CD1c-positive myeloid dendritic cell (primary cell): Measurements from ENCODE around the gene TNMD.
"Not testable (repeated sequence)": the region's sequence is repeated elsewhere in the genome, so short reads cannot be mapped to it uniquely, and the experiment has no call there.

ENCODE experiments used
- DNase-seq: peaks from one replicate; pipeline ENCODE4 v3.0.0-alpha.2; 2016; ENCODE audit errors: extremely low spot score

Gene TNMD

DNA sequence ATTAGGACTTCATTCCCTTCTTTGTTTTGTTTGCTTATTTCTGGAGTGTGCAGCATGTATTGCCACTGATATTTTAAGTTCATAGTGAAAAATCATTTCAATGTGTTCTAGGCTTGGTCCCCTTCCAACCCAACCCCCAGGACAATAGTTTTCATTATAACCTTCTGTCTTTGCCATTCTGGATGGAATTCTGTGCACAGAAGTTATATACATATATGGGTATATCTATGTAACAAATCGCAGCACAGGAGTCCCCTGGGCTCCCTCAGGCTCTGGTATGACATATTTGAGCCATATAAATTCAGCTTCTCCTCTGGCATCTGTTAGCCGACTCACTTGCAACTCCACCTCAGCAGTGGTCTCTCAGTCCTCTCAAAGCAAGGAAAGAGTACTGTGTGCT is at the start of gene TNMD:
TSS of gene TNMD (plus strand) at position 326 of the 400 bp plus-strand sequence. CDS start 83 bp downstream, outside the sequence.
- DNase-seq: no peak

DNA sequence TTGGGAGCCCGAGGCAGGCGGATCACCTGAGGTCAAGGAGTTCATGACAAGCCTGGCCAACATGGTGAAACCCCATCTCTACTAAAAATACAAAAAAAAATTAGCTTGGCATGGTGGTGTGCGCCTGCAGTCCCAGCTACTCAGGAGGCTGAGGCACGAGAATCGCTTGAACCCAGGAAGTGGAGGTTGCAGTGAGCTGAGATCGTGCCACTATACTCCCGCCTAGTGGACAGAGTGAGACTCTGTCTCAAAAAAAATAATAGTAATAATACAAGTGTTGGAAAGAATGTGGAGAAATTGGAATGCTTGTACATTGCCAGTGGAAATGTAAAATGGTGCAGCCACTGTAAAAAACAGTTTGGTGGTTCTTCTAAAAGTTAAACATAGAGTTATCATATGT is 19.2 kb upstream of the TNMD start:
- DNase-seq: not testable (repeated sequence)

DNA sequence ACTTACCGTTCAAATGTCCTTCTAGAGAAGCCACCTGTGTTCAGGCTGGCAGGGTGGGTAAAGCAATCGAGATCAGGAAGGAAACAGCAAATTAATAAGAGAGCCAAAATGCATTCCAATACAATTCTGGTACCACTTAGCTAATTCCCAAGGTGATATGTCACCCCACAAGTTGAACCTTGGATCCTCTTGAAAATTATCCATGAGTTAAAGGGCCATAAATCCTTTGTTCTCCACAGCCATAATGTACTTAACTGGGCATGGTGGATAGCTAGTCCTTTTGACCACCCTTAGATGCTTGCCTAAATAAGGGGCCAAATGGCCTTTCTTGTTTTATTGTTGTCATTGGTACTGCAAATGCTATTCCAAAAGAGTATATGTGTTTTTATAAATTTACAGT is 2.0 kb downstream of the TNMD start:
- DNase-seq: no peak

DNA sequence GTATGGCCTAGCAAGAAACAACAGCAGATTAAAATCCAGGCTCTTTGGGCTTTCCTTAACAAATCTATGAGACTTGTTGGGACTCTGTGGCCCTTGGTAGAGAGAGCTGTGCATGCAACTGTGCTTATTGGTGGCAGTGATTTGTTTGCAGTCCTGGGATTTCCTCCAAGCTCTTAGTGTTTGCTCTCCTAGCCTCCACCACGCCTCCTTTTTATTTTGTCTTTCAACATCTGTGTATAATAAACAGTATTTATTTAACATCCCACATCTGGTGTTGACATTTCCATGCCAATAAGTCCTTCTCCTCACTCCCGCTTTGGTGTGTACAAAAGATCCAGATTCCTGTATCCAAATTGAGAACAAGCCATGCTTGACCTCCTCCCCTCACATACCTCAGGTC is 3.1 kb downstream of the TNMD start:
- no peak for DNase-seq

DNA sequence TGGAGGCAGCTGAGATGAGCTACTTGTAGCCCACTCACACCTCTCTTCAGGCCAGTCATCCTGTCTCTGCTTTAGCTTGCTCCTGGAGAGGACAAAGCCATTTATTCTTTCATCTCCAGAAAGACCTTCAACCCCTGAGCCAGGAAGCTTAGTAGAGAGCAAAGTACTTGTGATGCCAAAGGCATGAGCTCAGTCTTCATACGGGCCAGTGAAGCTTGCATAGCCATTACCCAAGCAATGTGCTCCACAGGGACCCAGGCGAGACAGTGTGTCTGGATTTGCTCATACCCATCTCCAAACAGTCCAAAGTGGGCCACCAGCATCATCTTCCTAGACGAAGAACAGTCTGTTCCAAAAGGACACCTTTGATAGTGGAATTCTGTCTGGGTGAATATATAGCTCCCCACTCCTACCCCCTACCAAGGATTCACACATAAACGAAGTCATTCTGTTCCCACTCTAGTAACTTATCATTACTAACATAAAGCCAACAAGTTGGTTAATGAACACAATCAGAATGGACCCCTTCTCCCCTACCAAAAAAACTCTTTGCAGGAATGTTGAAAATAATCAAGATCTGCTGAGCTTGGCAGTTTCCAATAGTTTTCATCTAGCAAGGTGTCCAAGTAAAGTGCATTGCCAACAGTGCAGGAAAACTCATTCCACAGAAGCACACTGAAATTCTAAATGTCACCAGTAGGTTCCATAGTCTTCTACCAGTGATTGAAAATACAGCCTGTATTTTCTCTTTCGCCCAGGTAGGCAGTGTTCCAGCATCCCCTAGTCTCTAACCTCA is 6.7 kb downstream of the TNMD start:
- no peak for DNase-seq

DNA sequence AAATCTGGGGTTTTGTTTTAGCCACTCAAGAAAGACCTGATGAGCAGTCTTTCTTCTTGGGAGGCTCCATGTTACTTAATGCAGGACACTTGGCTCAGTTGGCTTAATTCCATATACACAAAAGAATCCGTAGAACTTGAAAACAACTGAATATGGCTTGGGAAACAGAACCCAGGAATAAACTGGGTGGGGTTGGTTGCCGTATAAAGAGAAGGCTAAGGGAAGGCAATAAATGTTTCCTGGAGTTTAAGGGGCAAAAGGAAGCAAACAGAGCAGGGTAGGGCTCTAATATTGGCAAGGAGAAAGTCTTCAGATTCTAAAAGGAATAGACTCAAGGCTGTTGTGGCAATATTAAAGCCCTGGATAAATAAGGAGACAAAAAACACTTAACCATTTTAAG is 8.4 kb downstream of the TNMD start:
- no peak for DNase-seq

DNA sequence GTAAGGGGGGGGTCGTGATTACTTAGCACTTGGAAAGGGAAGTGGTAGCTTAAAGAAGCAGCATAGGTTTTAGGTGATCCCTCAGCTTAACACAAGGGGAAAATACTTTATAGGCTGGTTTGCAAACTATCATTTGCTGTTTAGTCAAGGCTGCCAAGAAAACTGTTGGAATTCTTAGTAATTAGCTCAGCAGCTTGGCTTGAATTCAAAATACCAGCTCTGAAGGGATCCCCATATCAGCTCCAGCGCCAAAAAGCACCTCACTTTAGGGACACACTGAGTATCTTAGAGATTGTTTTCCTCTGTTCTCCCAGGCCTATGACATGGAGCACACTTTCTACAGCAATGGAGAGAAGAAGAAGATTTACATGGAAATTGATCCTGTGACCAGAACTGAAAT is 8.8 kb downstream of the TNMD start:
- DNase-seq: no peak

DNA sequence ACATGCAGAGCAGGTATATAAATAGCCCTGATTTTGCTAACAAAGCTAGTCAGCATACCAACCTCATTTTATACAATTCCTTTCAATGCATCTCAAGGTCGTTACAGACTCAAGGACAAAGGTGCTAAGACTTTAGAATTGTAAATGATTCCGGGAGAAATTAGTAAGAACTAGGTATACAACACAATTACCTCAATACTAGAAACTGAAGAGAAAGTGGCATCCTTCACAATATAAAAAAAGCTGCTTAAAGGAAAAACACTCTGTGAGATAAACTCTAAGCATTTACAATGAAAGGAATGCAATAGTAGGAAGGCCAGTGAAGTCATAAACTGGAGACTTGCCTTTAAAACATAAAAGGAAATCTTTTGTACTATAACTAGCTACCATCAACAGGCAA is 11.9 kb downstream of the TNMD start:
- DNase-seq: no peak

DNA sequence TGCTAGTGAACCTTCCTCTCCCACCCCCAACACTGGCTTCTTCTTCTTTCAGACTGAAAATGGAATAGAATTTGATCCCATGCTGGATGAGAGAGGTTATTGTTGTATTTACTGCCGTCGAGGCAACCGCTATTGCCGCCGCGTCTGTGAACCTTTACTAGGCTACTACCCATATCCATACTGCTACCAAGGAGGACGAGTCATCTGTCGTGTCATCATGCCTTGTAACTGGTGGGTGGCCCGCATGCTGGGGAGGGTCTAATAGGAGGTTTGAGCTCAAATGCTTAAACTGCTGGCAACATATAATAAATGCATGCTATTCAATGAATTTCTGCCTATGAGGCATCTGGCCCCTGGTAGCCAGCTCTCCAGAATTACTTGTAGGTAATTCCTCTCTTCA is 14.7 kb downstream of the TNMD start:
- DNase-seq: no peak

DNA sequence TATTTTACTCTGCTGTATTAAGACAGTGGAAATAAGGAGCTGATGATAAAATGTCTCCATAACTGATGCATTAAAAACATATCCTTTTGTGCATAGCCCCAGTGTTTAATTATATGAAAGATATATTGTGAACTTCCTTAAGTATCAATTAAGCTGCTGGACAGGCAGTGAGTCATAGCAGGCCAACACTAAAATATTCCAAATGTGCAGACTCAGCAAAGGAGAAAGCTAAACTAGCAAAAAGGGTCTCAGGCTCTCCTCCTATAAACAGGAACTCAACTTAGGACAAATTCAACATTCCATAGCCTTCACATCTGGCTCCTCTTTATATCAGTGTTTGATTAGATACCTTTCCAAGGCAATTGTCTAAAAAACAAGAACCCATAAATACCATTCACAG is 15.6 kb downstream of the TNMD start:
- DNase-seq: no peak

DNA sequence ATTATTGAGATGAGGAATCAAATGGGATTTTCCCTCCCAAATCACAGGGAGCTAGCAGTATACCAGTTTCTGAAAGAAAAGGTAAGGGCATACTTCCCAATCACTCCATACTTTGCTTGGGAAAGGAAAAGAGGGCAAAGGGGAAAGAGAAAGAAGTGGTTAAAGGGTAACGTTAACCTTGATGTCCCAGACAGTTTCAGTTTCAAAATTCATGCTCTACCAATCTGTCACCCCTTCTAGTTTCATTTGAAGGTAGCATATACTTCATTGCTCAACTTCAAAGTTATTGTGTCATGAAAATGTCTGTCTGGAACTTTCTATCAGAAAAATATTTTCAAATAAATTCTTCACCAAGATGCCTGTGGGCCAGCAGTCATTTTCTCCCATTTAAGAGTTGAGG is 16.0 kb downstream of the TNMD start:
- DNase-seq: no peak

DNA sequence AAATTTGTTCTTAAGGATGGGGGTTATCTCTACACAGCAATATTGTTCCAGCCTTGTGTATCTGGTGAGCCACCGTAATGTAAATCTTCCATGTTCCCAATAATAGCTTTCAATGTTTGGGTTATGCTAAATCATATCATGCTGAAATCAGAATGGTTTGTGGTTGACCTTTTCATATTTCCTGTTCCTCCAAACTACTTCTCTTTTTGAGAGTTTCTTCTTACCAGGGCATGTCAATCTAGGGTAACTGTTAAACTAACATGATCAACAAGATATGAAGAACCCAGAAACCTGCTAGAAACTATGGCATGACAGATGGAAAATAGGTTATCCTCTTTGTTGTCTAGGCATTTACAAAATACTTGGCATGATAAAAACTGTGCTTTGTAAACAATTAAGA is 22.0 kb downstream of the TNMD start:
- DNase-seq: peak; percentile 35

DNA sequence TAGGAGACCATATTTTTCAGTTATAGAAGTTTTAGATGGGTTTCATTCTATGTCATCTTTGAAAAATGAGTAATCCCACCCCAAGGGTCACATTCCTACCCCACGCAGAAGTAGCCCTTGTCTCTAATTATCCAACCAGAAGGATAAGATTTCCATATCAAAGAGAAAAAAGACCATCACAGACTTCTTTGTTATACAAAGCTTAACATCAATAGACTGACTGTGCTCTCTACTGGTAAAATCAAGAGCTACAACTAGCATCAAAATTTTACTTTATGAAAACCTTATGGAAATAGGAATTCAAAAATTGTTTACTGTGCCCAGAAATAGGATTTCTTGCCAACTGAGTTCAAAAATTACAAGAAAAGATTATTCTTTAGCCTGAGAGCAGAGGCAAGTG is 24.9 kb downstream of the TNMD start:
- no peak for DNase-seq

DNA sequence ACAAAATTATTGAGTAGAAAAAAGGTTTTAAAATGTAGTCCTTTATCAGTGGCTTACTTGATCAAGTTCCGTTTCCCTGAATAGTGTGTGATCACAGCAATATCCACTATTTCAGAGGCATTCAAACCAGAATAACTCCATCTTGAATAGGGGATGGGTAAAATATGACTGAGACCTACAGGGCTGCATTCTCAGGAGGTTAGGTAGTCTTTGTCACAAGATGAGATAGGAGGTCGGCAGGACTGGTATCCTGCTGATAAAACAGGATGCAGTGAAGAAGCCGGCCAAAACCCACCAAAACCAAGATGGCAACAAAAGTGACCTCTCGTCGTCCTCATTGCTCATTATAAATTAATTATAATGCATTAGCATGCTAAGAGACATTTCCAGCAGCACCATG is 27.2 kb downstream of the TNMD start:
- DNase-seq: no peak

DNA sequence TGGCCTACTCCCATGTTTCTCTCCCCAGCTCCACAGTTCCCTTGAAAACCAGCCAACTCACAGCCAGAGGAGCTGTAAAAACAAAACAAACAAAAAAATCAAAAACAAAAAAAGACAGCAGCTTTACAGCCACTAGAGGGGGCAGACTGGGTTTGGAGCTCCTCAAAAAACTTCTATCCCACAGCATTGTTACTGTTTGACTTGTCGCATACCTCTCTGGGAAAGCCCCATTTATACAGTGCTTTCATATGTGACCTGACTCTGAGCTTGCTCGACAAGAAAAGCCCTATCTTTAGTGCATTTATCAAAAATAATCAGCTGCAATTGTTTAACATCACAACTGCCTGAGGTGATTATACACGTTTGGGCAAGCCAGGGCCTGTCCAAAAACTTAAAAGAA is 30.3 kb downstream of the TNMD start:
- peak; percentile 16 for DNase-seq

DNA sequence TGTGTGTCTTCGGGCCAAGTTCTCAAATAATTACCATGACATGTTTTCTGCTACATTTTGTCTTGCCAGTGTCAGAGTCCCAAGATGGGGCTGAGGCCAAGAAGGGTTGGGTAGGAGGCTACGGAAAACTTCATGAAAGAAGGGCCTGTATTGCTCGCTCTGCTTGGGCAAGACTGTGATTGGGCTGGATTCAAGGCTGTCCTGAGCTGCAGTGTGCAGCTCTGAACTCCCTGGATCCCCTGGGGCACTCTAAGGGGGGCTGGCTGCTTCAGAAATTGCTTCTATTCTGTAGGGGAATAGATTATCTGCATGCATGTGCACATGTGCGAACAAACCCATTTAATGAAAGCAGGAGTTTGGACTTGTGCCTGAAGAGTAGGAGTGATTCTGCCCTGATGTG is 38.3 kb downstream of the TNMD start:
- no peak for DNase-seq

DNA sequence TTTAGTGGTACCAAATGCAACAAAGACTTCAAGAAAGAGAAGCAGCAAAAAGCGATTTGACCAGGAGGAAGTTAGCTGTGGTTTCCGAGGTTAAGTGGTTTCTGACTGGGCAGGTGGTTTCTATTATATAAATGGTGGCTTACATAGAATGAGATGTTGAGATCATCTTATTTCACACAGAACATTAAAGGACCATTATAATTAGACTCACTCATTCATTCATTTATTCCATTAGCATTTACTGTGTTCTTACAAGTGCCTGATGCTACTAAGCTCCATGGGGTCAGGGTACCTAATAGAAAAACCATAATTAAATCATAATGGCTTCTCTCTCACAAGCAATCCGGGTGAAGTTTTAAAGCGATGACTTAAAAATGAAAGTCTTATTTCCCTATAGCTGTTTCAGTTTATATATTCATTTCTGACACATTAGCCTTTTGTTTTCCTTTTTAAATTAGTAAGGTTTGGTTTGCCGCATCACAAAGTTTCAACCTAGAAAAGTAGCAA is 41.3 kb downstream of the TNMD start:
- peak; percentile 20 for DNase-seq

DNA sequence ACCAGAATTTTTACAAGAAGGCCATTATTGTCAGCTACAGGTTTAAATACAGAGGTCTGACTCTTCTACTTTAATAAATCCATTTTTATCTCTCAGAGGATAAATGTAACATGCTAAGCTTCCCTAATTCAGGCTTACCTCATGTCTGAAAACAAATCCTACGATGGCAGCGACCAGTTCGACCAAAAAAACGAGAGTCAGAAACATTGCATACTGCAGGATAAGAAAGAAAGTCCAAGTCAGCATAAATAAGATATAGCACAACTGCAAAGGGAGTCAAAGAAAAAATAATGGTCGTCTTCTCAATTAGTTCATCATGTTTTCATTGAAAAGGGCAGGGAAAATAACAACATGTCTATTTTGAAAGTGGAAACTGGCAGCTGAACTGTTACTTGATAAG is 50.3 kb downstream of the TNMD start:
- no peak for DNase-seq

DNA sequence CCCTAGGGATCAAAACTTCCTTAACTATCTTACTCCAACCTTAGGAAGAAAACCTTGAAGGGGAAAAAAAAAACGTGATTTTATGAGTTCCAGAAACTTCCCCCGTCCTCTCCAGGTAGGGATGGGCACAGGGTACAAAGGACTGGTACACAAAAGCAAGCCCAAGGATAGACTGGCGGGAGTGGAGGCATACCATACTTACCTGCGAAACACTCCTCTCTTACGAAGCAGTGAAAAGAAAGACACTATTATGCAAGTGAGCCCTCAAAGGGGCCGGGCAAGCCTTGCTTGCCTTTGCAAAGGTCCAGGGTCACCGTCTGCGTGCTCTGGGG is 51.2 kb downstream of the TNMD start:
- DNase-seq: no peak

DNA sequence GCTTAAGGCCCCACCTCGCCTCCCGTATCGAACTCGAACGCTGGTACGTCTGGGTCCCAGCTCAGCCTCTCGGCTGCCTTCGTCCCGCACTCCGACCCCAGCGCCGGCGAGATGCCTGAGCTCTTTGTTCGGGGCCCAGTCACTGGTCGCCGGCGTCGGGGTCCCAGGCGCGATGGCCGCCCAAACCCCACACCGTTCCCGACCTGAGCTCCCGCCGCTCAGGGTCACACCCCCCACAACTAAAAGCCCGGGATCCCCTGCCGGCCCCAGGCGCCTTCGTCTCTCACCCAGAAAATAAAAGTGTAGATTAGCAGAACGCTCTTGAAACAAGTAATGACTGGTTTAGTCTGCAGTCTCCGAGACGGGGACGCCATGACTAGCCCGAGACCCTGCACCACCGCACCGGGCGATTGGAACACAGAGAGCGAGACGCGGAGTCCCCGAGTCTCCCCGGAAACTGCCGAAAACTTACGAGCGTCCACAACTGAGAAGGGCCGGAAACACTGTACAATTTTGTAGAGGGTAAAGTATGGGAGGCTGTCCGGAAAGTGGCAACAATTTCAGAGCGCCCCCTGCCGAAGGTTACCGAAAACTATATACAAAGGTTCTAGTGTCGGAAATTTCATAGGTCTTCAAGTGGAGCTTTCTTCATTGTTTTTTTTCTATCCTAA is 51.7 kb downstream of the TNMD start, which contains the start of gene TSPAN6:
TSS of gene TSPAN6 (minus strand) at position 486 of the 671 bp plus-strand sequence. CDS start at position 374, 112 bp downstream.
- peak; percentile 53 for DNase-seq

DNA sequence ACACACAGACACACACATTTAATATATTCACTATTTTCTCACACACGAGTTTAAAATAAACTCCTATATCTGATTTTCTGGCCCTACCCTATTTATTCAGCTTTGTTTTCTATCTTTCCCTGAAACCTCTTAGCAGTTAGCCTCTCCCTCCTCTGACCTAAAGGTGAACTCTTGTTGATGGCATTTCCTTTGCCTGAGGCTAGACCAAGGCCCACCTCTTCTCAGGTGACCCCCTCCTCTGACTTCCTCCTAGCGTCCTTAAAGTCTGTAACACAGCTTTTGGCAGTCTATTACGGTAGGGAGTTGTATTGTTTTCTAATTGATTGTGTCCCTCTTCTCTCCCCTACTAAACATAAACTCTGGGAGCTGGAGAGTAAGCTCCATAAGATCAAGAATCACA is 57.6 kb downstream of the TNMD start:
- DNase-seq: no peak

DNA sequence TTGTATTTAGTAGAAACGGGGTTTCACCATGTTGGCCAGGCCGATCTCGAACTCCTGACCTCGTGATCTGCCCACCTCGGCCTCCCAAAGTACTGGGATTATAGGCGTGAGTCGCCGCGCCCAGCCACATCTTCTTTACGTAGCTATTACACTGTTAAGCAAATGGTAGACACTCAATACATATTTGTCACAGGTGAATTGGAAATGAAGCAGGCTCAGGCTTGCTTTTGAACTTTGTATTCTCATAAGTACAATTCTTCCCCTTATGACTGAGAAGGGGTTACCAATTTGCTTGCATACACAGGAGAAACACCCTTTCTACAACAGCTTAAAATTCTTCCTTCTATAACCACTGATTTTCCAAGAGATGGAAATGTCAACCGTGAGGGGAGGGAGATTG is 58.5 kb downstream of the TNMD start:
- no peak for DNase-seq
